ENCODE results near the gene AMOTL1. TPM values are rescaled to one million over a fixed set of nuclear protein-coding genes. Genes with fewer than 3 reads are reported as not detected.

The AMOTL1 gene
- total and polyA plus RNA-seq, 2 of the 8 experiments (the other 6 are each of a cell fraction or from before 2014, with no cell fraction given), result 9.0 to 27.6 TPM

GRCh38 chr11:94785509-94785908 is 17.4 kb downstream of the AMOTL1 start:
- Histone ChIP-seq H3K23me2 (ENCODE audit: low read depth, low read length) (no peaks in the 10 kb centered on the region), H2BK120ac (replicated peaks; ENCODE audit: low read depth, low read length) (no peak overlapping the region), H3K56ac (replicated peaks; ENCODE audit: insufficient read length, low read depth, low read length) (no peak overlapping the region), H3K18ac (ENCODE audit: extremely low read depth, low read length) (no peak overlapping the region), H3K9me3 (ENCODE audit: insufficient read depth in 2 of 2, low read depth in 1 of 2, low read length in 1 of 2) (no peaks in the 10 kb centered on the region), H3K36me3 (ENCODE audit: control insufficient read depth in 2 of 4, insufficient read depth in 4 of 4, low read length in 3 of 4) (no peaks in the 10 kb centered on the region), H4K5ac (ENCODE audit: insufficient read length, low read depth, low read length) (no peak overlapping the region), H2AFZ (ENCODE audit: low read length) (no peak overlapping the region), H2BK5ac (ENCODE audit: low read depth, low read length) (no peak overlapping the region), H3K4ac (replicated peaks; ENCODE audit: insufficient read length, low read depth, low read length) (no peak overlapping the region), H2BK12ac (ENCODE audit: low read depth, low read length) (no peak overlapping the region), H2BK20ac (ENCODE audit: low read length) (no peak overlapping the region), H3K27ac (ENCODE audit: low read depth, low read length) (no peak overlapping the region), H3K9ac (replicated peaks in 1 of 4; ENCODE audit: extremely low read depth in 1 of 4, low read depth in 3 of 4, low read length in 3 of 4) (no peak overlapping the region), H4K8ac (ENCODE audit: extremely low read depth, insufficient read depth, low read length) (no peak overlapping the region), H2AK5ac (ENCODE audit: low read depth, low read length) (no peak overlapping the region), H3K23ac (ENCODE audit: insufficient read length) (no peak overlapping the region), H4K91ac (replicated peaks; ENCODE audit: insufficient read length, low read length) (no peak overlapping the region), H3K4me2 (ENCODE audit: insufficient read depth in 1 of 2, low read depth in 2 of 2, low read length in 2 of 2) (no peak overlapping the region), H3K79me2 (ENCODE audit: control insufficient read depth in 1 of 2, insufficient read depth in 2 of 2, low read length in 2 of 2) (peaks cover 0 to 83% of the 10 kb centered on the region in 2 experiments; a peak in 3 of 4 replicates), H3K4me1 (replicated peaks in 1 of 4; ENCODE audit: control insufficient read depth in 3 of 4, insufficient read depth in 4 of 4, low read length in 3 of 4) (peaks cover 0 to 7% (median 3%) of the 10 kb centered on the region in 4 experiments; a peak in 2 of 7 replicates), H3K79me1 (ENCODE audit: low read depth, low read length) (peaks cover 4% of the 10 kb centered on the region; the same call in 1 of the 2 replicates), H2BK15ac (ENCODE audit: low read length) (no peak overlapping the region), H3K4me3 (ENCODE audit: extremely low read depth in 1 of 4, insufficient read depth in 2 of 4, low read depth in 3 of 4, low read length in 4 of 4) (no peak overlapping the region), H3K27me3 (replicated peaks in 1 of 4; ENCODE audit: control insufficient read depth in 3 of 4, extremely low read depth in 1 of 4, insufficient read depth in 3 of 4, low read length in 3 of 4) (no peaks in the 10 kb centered on the region), H3K14ac (ENCODE audit: insufficient read length) (no peak overlapping the region), H4K20me1 (replicated peaks in 1 of 2; ENCODE audit: control insufficient read depth in 1 of 2, insufficient read depth in 2 of 2, low read length in 2 of 2) (peaks cover 2 to 7% of the 10 kb centered on the region in 2 experiments)
- FAIRE-seq, result no peak
- DNase-seq (ENCODE audit: low read depth in 1 of 2, low spot score in 2 of 2), result no peak
- POLR2A ChIA-PET (ENCODE audit: partially characterized antibody), result interaction anchor here (1.3 kb wide), 1 partner anchor 130 kb away, joined by 3 read pairs; no protein-coding TSS in a partner anchor
- CTCF ChIA-PET (ENCODE audit: partially characterized antibody), result interaction anchor here (0.7 to 7.0 kb wide), 15 partner anchors 9 to 247 kb away, joined by 3 to 44 read pairs (median 6); partner anchors contain the start of gene AMOTL1
- 73% methylated on average over 4 of the region's 4 CpGs; no CpG with 5 or more reads in 1 of the 2 experiments for WGBS, 2 experiments (ENCODE audit: extremely low coverage in 1 of 2, insufficient coverage in 1 of 2, insufficient read length in 1 of 2, insufficient replicate concordance in 2 of 2, low coverage in 1 of 2, low lambda C conversion rate in 2 of 2, missing lambda C conversion rate in 1 of 2)
- TF ChIP-seq SIN3A (conservative IDR thresholded peaks at IDR 0.05 in 1 of 2, IDR thresholded peaks at IDR 0.05 in 1 of 2; ENCODE audit: low read depth in 1 of 2, low read length in 2 of 2), result no peak
- TF ChIP-seq CBX8 (IDR thresholded peaks at IDR 0.05; ENCODE audit: borderline replicate concordance, low read depth, low read length), result no peak
- TF ChIP-seq YY1 (IDR thresholded peaks at IDR 0.05; ENCODE audit: low read depth, low read length), result no peak
- no peak for TF ChIP-seq TAF7 (optimal IDR thresholded peaks at IDR 0.05; ENCODE audit: borderline replicate concordance, low read depth, low read length)
- no peak for TF ChIP-seq CTCF (IDR thresholded peaks at IDR 0.05; ENCODE audit: control extremely low read depth in 1 of 3, insufficient read depth in 1 of 3, low read depth in 1 of 3, low read length in 3 of 3)
- no peak for TF ChIP-seq TBP (IDR thresholded peaks at IDR 0.05; ENCODE audit: low read depth, low read length)
